ENCODE data around the gene FGF3.

GRCh38 chr11:69778373-69778772, 40.8 kb downstream of the FGF3 start:
- no peak for TF ChIP-seq POLR2A (IDR thresholded peaks at IDR 0.05)
- TF ChIP-seq, protein P1, sequence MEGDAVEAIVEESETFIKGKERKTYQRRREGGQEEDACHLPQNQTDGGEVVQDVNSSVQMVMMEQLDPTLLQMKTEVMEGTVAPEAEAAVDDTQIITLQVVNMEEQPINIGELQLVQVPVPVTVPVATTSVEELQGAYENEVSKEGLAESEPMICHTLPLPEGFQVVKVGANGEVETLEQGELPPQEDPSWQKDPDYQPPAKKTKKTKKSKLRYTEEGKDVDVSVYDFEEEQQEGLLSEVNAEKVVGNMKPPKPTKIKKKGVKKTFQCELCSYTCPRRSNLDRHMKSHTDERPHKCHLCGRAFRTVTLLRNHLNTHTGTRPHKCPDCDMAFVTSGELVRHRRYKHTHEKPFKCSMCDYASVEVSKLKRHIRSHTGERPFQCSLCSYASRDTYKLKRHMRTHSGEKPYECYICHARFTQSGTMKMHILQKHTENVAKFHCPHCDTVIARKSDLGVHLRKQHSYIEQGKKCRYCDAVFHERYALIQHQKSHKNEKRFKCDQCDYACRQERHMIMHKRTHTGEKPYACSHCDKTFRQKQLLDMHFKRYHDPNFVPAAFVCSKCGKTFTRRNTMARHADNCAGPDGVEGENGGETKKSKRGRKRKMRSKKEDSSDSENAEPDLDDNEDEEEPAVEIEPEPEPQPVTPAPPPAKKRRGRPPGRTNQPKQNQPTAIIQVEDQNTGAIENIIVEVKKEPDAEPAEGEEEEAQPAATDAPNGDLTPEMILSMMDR (IDR thresholded peaks at IDR 0.05): no peak

Data from stomach (tissue), 4 donors.